Transverse colon (tissue), 4 donors: Measurements from ENCODE around the gene SPDYE4. TPM values are rescaled to one million over a fixed set of nuclear protein-coding genes. Genes with fewer than 3 reads are reported as not detected.

Experiments
- DNase-seq: peaks from one replicate; pipeline ENCODE4 v3.0.0-alpha.2; 2019
- H3K27ac ChIP-seq, 4 donors: fragments of 200-600 bp; sonication (generic); 2 replicates each; pipeline ENCODE4 v1.5.1; 2016 to 2018; ENCODE audit warnings: inconsistent platforms in 4 of 4
- H3K27me3 ChIP-seq: fragments of 200-600 bp; sonication (generic); 2 replicates; pipeline ENCODE4 v1.5.1; 2017; ENCODE audit warnings: inconsistent platforms
- H3K36me3 ChIP-seq, 4 donors: fragments of 200-600 bp; sonication (generic); 2 replicates each; pipeline ENCODE4 v1.5.1; 2017 to 2019; ENCODE audit warnings: inconsistent platforms in 4 of 4
- H3K4me1 ChIP-seq, 4 donors: fragments of 200-600 bp; sonication (generic); 2 replicates each; pipeline ENCODE4 v1.5.1; 2017 to 2020; ENCODE audit warnings: inconsistent platforms in 4 of 4
- H3K4me3 ChIP-seq, 4 donors: fragments of 200-600 bp; sonication (generic); 1 replicate in 1 of 4; 2 replicates in 3 of 4; pipeline versions ENCODE4 v1.5.1 to v1.6.1; 2017 to 2019; ENCODE audit warnings: inconsistent platforms in 4 of 4
- H3K9me3 ChIP-seq, 2 donors: fragments of 200-600 bp; sonication (generic); 2 replicates each; pipeline ENCODE4 v1.5.1; 2017 to 2019; ENCODE audit warnings: inconsistent platforms in 2 of 2
- EP300 ChIP-seq: sonication (generic); formaldehyde crosslinking; IDR thresholded peaks from one replicate; pipeline ENCODE4 v1.6.1; 2017; ENCODE audit warnings: antibody characterized with exemption, low read depth
- POLR2A ChIP-seq: fragments of 450-650 bp; IDR thresholded peaks from one replicate; pipeline ENCODE4 v1.6.1; 2016; ENCODE audit warnings: antibody characterized with exemption, mild to moderate bottlenecking, moderate library complexity
- POLR2AphosphoS5 ChIP-seq, 3 donors: sonication (generic); formaldehyde crosslinking; IDR thresholded peaks; one replicate each; pipeline ENCODE4 v1.6.1; 2016; ENCODE audit warnings: antibody characterized with exemption in 3 of 3
- WGBS, 2 donors: methylation state at CpG; one replicate each; pipeline ENCODE4 v1.1.5; 2018; ENCODE audit warnings: low coverage in 1 of 2; 5-methylcytosine and 5-hydroxymethylcytosine counted together
- in situ Hi-C, 4 donors: fragments of 200-750 bp; cut with MboI; loops; one replicate each; pipeline versions ENCODE4 v1.15.0 to v1.15.1; 2017; ENCODE audit warnings: low sequenced_read_pairs in 3 of 4, low pct_ligation_motif_present in 1 of 4, low pct_unique_long_range_greater_than_20kb in 1 of 4
- intact Hi-C: fragments of 100-400 bp; cut with DNase I; formaldehyde crosslinking; loops from one replicate; pipeline ENCODE4 v1.15.1; 2023; ENCODE audit warnings: low total_unique reads
- total RNA-seq, 4 donors: library from RNA; depleted of rRNA; stranded (reverse); fragments of >200 nt; gene quantifications; one replicate each; pipeline ENCODE4 v1.1.0, GENCODE V29; 2016
- TF ChIP-seq, protein P1 (sequence below), 5 experiments: fragments of 200-600 bp in 3 of 5; fragments of 450-650 bp in 2 of 5; sonication (generic) in 3 of 5; IDR thresholded peaks; 1 replicate in 2 of 5; 2 replicates in 3 of 5; pipeline ENCODE4 v1.5.1; 2016 to 2017; ENCODE audit warnings: antibody characterized with exemption in 5 of 5, inconsistent platforms in 3 of 5, mild to moderate bottlenecking in 2 of 5, moderate library complexity in 1 of 5

The SPDYE4 gene
- total RNA-seq, 4 donors from 2014 or later: not detected

- in situ Hi-C loops: no loop called here
- H3K27ac ChIP-seq: no peak overlapping the region
- TF ChIP-seq POLR2A (no peak), EP300 (no peak), POLR2AphosphoS5 (IDR thresholded peaks at IDR 0.05) (no peak)
- TF ChIP-seq, protein P1, sequence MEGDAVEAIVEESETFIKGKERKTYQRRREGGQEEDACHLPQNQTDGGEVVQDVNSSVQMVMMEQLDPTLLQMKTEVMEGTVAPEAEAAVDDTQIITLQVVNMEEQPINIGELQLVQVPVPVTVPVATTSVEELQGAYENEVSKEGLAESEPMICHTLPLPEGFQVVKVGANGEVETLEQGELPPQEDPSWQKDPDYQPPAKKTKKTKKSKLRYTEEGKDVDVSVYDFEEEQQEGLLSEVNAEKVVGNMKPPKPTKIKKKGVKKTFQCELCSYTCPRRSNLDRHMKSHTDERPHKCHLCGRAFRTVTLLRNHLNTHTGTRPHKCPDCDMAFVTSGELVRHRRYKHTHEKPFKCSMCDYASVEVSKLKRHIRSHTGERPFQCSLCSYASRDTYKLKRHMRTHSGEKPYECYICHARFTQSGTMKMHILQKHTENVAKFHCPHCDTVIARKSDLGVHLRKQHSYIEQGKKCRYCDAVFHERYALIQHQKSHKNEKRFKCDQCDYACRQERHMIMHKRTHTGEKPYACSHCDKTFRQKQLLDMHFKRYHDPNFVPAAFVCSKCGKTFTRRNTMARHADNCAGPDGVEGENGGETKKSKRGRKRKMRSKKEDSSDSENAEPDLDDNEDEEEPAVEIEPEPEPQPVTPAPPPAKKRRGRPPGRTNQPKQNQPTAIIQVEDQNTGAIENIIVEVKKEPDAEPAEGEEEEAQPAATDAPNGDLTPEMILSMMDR (IDR thresholded peaks at IDR 0.05): no peak
- 57 to 73% methylated on average over 8 to 10 of the region's 10 CpGs for WGBS, 2 donors
- no peak for DNase-seq
- no peaks in the 10 kb centered on the region for H3K27me3 ChIP-seq
- no peak overlapping the region for H3K4me3 ChIP-seq
- H3K4me1 ChIP-seq: peaks cover 0 to 6% (median 0%) of the 10 kb centered on the region in 4 donors
- intact Hi-C loops: no loop called here
- peaks cover 0 to 3% of the 10 kb centered on the region in 2 donors for H3K9me3 ChIP-seq
- H3K36me3 ChIP-seq: no peaks in the 10 kb centered on the region
Measured at GRCh38 chr17:8789743-8790142, 31.4 kb upstream of the SPDYE4 start.

GRCh38 chr17:8788998-8789397, 30.7 kb upstream of the SPDYE4 start:
- no peak for TF ChIP-seq EP300
- TF ChIP-seq, protein P1 (IDR thresholded peaks at IDR 0.05): no peak
- no peak for TF ChIP-seq POLR2AphosphoS5 (IDR thresholded peaks at IDR 0.05)
- TF ChIP-seq POLR2A: no peak
- Histone ChIP-seq H3K27me3 (no peaks in the 10 kb centered on the region), H3K9me3 (peaks cover 0 to 3% of the 10 kb centered on the region in 2 donors), H3K4me1 (peaks cover 0 to 6% (median 0%) of the 10 kb centered on the region in 4 donors), H3K4me3 (no peak overlapping the region), H3K27ac (no peak overlapping the region), H3K36me3 (no peaks in the 10 kb centered on the region)
- in situ Hi-C loops: no loop called here
- whole genome bisulfite sequencing, 2 donors: 43% methylated on average over 2 of the region's 2 CpGs; no CpG with 5 or more reads in 1 of the 2 donors
- intact Hi-C loops: no loop called here
- no peak for DNase-seq

DNA sequence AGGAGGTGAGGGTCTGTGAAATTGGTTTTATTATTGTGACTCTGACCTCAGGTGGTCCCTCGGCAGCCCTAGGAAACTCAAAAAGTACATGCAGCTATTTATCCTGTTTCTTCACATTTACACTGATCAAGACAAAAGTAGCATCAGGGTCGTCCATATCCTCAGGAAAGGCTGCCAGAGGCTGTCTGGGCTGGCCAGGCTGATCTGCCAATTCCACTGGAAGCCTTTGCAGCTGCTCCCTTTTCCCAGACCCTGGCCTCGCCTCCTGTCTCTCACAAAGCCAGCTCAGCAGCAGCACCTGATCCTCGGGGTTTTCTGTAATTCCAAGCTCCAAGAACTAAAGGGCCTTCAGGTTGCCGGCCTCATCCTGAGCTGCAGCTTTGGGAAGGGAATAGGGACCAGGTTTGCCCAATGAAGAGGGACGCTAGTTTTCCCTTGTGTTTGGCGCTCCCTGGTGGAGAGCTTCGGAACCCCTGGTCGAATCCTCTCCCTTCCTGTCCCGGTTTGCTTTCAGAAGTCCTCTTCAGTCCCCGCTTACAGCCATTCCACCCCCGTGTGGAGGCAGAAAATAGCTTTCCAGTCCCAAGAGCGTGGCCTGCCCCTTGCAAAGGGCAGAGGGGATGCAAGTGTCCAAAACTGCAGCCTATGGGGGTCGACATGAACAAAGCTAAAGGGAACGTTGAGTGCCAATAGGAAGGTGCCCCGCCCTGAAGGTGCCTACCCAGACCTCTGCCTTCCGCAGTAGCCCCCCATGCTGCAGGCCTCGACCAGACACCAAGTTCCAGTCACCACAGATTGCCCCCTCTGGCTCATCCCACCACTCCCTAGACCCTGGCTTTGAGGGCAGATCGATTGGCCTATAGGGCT, 27.4 kb upstream of the SPDYE4 start:
- no peaks in the 10 kb centered on the region for H3K36me3 ChIP-seq
- 32% methylated on average over 16 of the region's 19 CpGs; no CpG with 5 or more reads in 1 of the 2 donors for WGBS, 2 donors
- DNase-seq: peak; percentile 79
- H3K27me3 ChIP-seq: no peaks in the 10 kb centered on the region
- H3K4me1 ChIP-seq: peaks cover 0 to 6% (median 0%) of the 10 kb centered on the region in 4 donors
- in situ Hi-C loops (no loop called here), intact Hi-C loops (no loop called here)
- H3K9me3 ChIP-seq: no peaks in the 10 kb centered on the region
- H3K4me3 ChIP-seq: no peak overlapping the region
- no peak for TF ChIP-seq POLR2AphosphoS5 (IDR thresholded peaks at IDR 0.05)
- TF ChIP-seq, protein P1 (IDR thresholded peaks at IDR 0.05): peak; percentile 66 to 83 (median 75)
- no peak overlapping the region for H3K27ac ChIP-seq

DNA sequence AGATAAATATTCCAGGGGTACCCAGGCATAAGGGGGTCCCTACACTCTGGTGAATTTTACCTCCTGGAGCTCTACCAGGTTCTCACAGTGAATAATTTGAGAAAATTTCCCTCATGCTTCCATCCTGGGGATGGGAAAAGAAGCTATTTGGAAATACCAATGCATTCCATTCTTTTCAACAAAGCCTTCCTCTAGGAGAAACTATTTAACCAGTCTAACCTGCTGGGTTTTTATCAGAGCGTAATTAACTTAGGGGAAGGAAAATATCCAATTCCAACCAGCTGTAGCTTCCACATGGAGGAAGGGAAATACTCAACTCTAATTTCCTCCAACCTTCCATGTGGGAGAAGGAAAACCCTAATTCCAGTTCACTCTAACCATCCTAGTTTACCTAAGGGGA, 23.8 kb upstream of the SPDYE4 start:
- Histone ChIP-seq H3K4me1 (peaks cover 0 to 6% (median 0%) of the 10 kb centered on the region in 4 donors), H3K4me3 (no peak overlapping the region), H3K36me3 (no peaks in the 10 kb centered on the region), H3K27me3 (peaks cover 5% of the 10 kb centered on the region), H3K9me3 (no peaks in the 10 kb centered on the region), H3K27ac (no peak overlapping the region)
- TF ChIP-seq, protein P1 (IDR thresholded peaks at IDR 0.05): no peak
- no peak for TF ChIP-seq POLR2A
- no peak for TF ChIP-seq POLR2AphosphoS5 (IDR thresholded peaks at IDR 0.05)
- no peak for TF ChIP-seq EP300
- in situ Hi-C loops (no loop called here), intact Hi-C loops (no loop called here)
- no peak for DNase-seq
- WGBS, 2 donors: 91 to 100% methylated on average over 1 of the region's 1 CpG
